Measurements from ENCODE around the gene OIT3.

GRCh38 chr10:72883861-72884260, 9.7 kb upstream of the OIT3 start:
- no peak for TF ChIP-seq CTCF (conservative IDR thresholded peaks at IDR 0.05; ENCODE audit: low read depth, low read length)
- no peak for TF ChIP-seq POLR2A (IDR thresholded peaks at IDR 0.05; ENCODE audit: low read depth, low read length)
- no peak for TF ChIP-seq CHD1 (IDR thresholded peaks at IDR 0.05; ENCODE audit: low read depth, low read length)
- no peak for TF ChIP-seq RFX5 (IDR thresholded peaks at IDR 0.05; ENCODE audit: low read depth, low read length)
- no peak for TF ChIP-seq MAFK (IDR thresholded peaks at IDR 0.05; ENCODE audit: low read depth, low read length)
- TF ChIP-seq MXI1 (IDR thresholded peaks at IDR 0.05; ENCODE audit: borderline replicate concordance, low read depth, low read length) = no peak
- TF ChIP-seq BHLHE40 (IDR thresholded peaks at IDR 0.05; ENCODE audit: low read depth, low read length) = no peak
- no peak for TF ChIP-seq USF2 (IDR thresholded peaks at IDR 0.05; ENCODE audit: low read depth, low read length)
- TF ChIP-seq RCOR1 (IDR thresholded peaks at IDR 0.05; ENCODE audit: insufficient replicate concordance, low read length) = no peak
- TF ChIP-seq RAD21 (IDR thresholded peaks at IDR 0.05; ENCODE audit: low read length) = no peak
- TF ChIP-seq FOS (IDR thresholded peaks at IDR 0.05; ENCODE audit: low read depth, low read length) = no peak
- TF ChIP-seq ELK1 (IDR thresholded peaks at IDR 0.05; ENCODE audit: borderline replicate concordance, low read depth, low read length) = no peak
- no peak for TF ChIP-seq CEBPB (IDR thresholded peaks at IDR 0.05; ENCODE audit: low read depth, low read length)
